ENCODE data around the gene SUN3.
A peak's percentile ranks its signal among the peaks of the same experiment; 100 is the strongest.

SUN3 gene

GRCh38 chr7:47938574-47939165 lies 90.2 kb downstream of the SUN3 start:
- H3K27ac Mint-ChIP-seq, result no peak overlapping the region
- DNase-seq, result no peak
- H3K36me3 Mint-ChIP-seq (ENCODE audit: low read depth), result no peaks in the 10 kb centered on the region
- no peak overlapping the region for H3K4me3 Mint-ChIP-seq
- H3K9me3 Mint-ChIP-seq, result no peaks in the 10 kb centered on the region
- H3K27me3 Mint-ChIP-seq, result no peaks in the 10 kb centered on the region
- peaks cover 6% of the 10 kb centered on the region for H3K4me1 Mint-ChIP-seq
- ATAC-seq, result no peak

DNA sequence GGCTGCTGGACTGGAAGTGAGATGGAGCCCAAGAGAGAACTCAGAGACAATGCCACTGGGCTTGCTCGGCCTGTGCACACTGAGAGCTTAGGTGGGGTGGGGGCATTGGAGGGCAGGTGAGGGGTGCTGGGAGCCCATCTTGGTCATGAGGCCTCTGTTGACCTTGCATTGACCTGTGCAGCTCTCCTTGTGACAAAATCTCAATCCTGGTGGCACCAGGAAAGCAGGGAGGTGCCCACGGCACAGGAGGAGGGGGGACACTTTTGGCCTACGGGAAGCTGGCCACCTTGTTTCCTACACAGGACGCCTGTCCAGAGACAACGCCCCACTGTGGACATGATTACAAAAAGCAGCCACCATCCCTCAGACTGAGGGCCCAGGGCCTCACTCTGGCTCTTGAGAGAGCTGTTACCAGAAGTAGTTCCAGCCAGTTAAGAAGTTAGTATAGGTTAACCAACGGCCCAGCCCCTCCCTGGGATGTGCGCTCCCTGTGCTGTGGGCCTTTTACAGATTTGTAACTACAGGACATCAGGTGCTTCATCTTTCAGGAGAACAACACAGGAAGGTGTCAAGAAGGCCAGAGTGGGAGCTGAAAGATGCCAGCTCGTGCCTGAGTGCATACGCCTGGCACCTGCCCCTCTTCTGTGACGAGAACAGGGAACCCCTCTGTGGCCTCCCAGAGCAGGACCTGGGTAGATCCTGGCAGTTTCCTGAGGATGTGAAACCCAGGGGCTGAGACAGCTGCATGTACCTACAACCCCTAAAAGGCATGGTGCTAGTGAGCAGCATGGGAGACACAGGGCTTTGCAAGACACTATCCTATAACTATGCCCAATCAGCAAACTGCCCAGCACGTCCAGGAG lies 91.0 kb downstream of the SUN3 start:
- Mint-ChIP-seq H3K9me3 (no peaks in the 10 kb centered on the region), H3K27ac (peak overlapping the region; percentile 23), H3K36me3 (ENCODE audit: low read depth) (no peaks in the 10 kb centered on the region), H3K4me3 (no peak overlapping the region), H3K4me1 (peaks cover 6% of the 10 kb centered on the region), H3K27me3 (no peaks in the 10 kb centered on the region)
- no peak for DNase-seq
- no peak for ATAC-seq

All from activated naive CD8-positive, alpha-beta T cell treated with anti-CD3 and anti-CD28 coated beads, Interleukin-2, amount 50 U/mL, for 24 hours (primary cell).